Spleen (tissue), 7 donors: ENCODE measurements around the gene PRR20A.
"Not testable (repeated sequence)": the region's sequence is repeated elsewhere in the genome, so short reads cannot be mapped to it uniquely, and the experiment has no call there.

Experiments
- CTCF ChIP-seq, 11 experiments: fragments of 200-600 bp in 7 of 11; fragments of 450-650 bp in 4 of 11; sonication (generic) in 4 of 11; IDR thresholded peaks in 8 of 11; conservative IDR thresholded peaks in 3 of 11; 1 replicate in 7 of 11; 2 replicates in 4 of 11; pipeline versions ENCODE4 v1.4.0 to v1.8.0; 2016 to 2021; ENCODE audit warnings: antibody characterized with exemption in 11 of 11, inconsistent platforms in 4 of 11, mild to moderate bottlenecking in 1 of 11
- POLR2A ChIP-seq, 3 donors: fragments of 450-650 bp; IDR thresholded peaks; one replicate each; pipeline ENCODE4 v1.5.1; 2017; ENCODE audit warnings: antibody characterized with exemption in 3 of 3, mild to moderate bottlenecking in 1 of 3
- POLR2AphosphoS5 ChIP-seq, 3 donors: sonication (generic); formaldehyde crosslinking; IDR thresholded peaks; one replicate each; pipeline ENCODE4 v1.5.1; 2017; ENCODE audit warnings: antibody characterized with exemption in 3 of 3
- donor health status: DM: no; HTN: no; CAD: no; lungs with moderate emphysema.
- donor health status: DM: no; HTN: no; CAD: no.
- donor health status: DM: no; HTN: no; CAD: no.

GRCh38 chr13:57160332-57160731 is 19.6 kb downstream of the PRR20A start, which contains the start of gene PRR20D:
- TF ChIP-seq CTCF (IDR thresholded peaks at IDR 0.05 in 8 of 11, conservative IDR thresholded peaks at IDR 0.05 in 3 of 11); POLR2A (IDR thresholded peaks at IDR 0.05); POLR2AphosphoS5 (IDR thresholded peaks at IDR 0.05): not testable (repeated sequence)
